Middle frontal gyrus (tissue), 1 donor: ENCODE results near the gene AKAP13.
"Not testable (repeated sequence)": the region's sequence is repeated elsewhere in the genome, so short reads cannot be mapped to it uniquely, and the experiment has no call there.

Experiments used
- DNase-seq: peaks from one replicate; pipeline ENCODE4 v3.0.0-alpha.2; 2015; ENCODE audit warnings: low spot score; ENCODE audit errors: extremely low spot score

The AKAP13 gene

GRCh38 chr15:85477730-85478129, 97.3 kb downstream of the AKAP13 start:
- no peak for DNase-seq

DNA sequence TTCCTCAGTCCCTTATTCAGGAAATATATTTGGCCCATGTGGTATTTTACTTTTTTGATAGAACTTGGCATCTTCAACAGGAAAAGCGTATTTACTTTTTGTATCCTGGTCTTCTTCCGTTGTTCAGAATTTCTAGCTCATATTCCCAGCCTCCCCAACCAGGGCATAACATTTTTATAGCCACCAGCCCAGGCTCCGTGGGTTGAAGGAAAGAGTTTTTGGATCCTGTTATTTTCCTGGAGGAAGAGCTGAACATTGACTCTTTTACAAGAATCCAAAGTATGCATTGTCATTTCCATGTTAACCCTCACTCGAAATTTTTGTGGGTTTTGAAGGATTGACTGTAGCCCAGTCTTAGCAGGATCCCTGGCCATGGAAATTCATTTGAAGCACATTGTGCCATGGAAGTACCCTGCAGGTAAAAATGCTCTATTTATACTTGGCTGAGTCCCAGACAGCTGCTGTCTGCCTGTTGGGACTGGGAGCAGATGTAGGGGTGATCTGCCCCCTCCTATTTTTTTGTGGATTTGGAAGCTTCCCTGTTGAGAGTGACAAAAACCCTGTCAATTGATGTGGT, 98.8 kb downstream of the AKAP13 start:
- no peak for DNase-seq

DNA sequence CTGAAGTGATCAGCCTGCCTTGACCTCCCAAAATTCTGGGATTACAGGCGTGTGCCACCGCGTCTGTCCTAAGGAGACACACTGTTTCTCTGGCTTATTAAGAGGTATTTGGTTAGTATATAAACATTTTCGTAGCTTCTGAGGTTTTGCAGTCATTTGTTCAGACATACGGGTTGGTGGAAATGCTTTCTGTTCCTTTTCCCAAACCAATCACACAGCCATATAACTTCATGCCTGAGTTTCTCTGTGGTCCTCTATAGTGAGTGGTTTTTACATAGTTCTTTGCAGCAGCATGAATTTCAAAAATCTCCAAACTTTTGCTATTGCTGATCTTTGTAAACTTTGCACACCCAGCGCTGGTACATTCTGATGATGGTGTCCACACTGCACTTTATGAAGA, 100.5 kb downstream of the AKAP13 start:
- no peak for DNase-seq

DNA sequence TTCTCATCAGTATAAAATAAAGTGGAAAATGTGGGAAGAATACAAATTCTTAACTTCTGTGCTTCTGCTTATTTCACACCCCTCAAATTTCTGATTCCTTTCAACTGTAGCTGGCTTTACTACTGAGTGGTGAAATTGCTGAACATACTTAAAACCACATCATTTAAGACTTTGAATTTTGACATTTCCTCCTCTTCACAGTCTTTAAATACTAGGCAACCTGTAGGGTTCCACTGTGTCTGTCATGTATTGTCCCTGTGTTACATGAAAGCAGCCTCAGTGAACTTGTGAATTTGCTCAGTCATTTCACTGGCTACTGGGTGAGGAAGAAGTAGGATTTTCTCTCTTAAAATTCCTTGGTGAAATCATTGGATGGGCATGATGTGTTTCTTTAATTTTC, 101.1 kb downstream of the AKAP13 start:
- DNase-seq, result not testable (repeated sequence)

DNA sequence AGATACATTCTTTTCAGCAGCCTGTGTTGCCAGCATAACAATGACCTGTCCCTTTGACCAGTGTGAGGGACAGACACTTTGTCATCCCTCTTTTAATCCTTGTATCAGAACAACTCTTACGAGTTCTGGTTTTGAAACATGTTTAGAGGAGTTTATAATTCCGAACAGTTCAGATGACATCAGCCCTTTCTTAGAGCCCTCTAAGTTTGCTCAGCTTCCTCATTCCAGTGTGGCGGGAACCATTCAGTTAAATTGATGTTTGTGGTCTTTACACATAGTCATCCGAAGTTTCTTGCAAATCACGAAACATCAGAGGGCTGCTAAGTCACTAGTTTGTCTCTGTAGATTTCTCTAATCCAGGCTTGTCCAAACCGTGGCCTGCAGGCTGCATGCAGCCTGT, 102.5 kb downstream of the AKAP13 start:
- no peak for DNase-seq

DNA sequence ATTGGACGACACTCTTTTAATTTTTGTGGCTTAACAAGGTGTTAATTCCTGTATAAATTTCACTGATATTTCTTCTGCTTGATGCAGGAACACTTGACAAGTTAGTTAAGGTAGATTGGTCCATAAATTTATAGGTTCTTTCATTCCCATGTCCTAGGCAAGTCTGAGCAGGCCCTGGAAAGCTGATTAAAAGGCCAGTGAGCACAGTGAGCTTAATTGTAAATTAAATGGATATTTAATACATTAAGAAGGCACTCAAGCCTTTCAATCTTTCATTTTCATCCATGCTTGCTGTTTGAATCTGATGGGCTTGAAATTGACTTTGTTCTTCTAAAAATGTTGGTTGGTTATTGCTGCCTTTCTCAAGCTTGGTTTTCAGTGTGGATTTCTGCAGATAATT, 103.6 kb downstream of the AKAP13 start:
- DNase-seq, result not testable (repeated sequence)

GRCh38 chr15:85484923-85485322, 104.5 kb downstream of the AKAP13 start:
- DNase-seq, result not testable (repeated sequence)

DNA sequence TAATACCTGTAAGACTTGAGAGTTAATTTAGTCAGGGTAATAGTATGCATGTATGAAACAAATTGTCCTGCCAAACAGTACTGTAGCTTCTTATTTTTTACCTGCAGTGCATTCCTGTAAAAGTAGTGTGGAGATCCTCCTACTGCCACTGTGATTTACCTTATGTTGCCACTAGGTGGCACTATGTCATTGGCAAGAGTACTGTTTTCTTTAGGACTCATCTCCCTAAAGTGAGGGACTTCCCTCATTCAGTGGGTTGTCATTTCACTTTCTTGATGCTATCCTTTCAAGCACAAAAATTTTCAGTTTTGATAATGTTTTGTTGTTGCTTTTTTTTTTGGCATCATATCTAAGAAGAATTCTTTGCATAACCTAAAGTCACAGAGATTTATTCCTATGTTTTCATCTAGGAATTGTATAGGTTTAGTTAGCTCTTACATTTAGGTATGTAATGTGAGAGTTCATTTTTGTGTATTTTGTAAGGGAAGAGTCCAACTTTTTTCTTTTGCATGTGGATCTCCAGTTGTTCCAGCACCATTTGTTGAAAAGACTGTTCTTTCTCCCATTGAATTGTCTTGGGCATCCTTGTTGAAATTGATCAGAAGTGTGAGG, 105.7 kb downstream of the AKAP13 start:
- peak; percentile 73 for DNase-seq

DNA sequence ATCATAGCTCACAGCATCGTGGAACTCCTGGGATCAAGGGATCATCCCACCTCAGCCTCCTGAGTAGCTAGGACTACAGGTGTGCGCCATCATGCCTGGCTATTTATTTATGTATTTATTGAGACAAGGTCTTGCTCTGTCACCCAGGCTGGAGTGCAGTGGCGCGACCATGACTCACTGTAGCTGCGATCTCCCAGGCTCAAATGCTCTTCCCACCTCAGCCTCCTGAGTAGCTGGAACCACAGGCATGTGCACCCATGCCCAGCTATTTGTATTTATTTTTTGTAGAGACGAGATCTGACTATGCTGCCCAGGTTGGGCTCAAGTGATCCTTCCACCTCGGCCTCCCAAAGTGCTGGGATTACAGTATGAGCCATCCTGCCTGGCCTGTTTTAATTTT, 107.4 kb downstream of the AKAP13 start:
- DNase-seq, result not testable (repeated sequence)

DNA sequence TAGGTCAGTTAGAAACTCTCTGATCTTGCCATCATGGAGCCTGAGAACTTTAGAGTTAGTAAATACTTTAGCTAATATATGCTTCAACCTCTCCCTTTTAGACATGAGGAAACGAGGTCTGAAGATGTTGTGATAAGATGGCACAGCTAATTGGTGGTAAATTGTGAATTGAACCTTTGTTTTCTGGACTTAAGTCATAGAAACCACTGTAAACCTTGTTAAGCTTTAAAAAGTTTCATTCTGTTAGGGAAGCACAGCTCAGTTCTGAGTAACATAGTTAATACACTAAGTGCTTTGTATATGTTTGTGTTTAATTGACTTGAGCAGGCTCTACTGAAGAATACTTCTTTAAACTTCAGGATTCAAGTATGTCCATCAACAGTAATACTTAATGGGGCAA, 108.6 kb downstream of the AKAP13 start:
- DNase-seq, result no peak

DNA sequence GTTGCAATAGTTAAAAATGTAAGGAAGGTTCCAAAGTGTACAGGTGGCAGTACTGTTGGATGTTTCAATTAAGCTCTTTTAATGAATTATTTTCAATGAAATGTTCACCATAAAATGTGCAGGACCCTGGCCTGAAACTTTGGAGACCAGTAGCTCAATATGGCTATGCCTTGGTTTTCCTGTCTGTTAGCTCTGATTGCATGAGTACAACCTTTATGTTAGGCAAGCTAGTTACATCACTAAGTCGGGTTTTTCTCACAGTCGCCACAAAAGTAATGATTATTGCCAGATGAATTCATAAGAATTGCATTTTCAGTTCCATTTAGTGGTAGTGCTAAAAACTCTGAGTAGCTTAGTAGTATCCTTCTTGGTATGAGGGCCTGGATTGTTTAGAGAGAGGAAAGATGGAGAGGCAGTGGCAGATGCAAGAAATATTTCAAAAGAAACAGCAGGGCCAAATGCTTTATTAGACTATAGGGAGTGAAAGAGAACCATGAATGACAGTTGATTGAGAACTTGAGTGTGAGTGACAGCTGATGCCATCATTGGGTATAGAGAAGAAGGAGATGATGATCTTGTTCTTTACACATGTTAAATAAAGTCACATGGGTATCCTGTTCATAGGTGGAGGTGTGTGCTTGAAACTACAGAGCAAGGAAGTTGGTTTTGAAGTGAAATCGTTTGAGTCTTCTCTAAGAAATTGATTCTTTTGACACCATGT, 109.5 kb downstream of the AKAP13 start:
- no peak for DNase-seq

DNA sequence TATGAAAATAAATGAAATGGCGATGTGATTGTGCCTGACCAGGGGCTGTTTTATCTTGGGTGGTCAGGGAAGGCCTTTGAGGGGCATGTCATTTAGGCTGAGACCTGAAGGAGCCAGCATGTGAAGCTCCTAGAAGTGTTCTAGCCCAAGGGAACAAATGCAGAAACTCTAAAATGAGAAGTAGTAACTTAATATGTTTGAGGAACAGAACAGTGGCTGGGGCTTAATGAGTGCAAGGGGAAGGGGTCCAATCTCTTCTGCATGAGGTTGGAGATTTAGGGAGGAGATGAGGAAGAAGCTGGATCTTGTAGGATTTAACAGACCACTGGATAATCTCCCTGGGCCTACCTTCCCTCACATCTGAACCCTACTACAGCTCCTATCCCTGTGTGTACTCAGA, 110.5 kb downstream of the AKAP13 start:
- no peak for DNase-seq

DNA sequence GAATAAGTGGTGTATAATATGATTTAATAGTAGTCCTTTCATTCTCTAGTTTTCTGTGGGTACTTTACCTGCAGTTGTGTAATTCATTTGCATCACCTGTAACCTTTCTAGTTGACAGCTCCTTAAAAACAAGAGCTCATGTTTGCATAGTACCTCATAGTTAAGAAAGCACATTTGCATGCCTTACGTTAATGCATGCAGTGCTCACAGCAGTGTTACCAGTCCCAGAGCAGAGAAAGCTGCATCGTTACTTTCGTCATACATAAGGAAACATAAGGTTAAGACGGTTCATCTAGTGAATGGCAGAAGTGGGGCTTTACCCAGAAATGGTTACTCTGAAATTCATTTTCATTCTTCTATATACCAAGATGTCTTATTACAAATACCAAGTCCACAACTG, 111.3 kb downstream of the AKAP13 start:
- DNase-seq, result no peak

DNA sequence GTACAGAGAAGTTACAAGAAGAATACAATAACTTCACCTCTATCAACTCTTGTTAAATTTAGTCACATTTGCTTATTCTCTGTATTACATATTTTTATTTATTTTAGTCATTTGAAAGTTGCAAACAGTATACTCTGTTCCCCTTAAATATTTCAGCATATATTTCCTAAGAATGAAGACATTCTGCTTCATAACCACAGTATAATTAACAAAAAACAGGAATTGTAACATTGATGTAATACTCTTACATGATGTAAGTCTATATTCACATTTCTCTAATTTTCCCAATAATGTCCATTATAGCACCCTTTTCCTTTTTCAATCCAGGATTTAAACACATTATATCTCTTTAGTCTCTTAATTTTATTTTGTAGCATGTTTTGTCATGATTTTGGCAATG, 112.0 kb downstream of the AKAP13 start:
- DNase-seq, result no peak

DNA sequence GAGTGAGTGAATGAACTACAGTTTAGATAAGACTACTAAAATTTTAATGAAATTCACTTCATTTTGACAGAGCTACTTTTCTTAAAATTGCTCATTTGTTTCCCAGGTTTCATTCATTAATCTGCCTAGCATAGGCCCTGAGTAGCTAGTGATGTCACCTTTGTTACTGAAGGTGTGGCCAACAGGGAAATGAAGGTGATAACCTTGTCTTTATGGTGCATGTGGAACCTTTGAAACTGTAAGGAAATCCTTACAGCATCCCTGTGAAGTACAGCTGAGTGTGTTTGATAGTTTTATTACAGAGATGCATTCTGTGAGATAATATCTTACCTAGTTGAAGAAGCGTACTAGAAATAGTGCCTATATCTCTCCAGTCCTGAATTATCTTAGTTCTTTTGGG, 112.9 kb downstream of the AKAP13 start:
- no peak for DNase-seq

DNA sequence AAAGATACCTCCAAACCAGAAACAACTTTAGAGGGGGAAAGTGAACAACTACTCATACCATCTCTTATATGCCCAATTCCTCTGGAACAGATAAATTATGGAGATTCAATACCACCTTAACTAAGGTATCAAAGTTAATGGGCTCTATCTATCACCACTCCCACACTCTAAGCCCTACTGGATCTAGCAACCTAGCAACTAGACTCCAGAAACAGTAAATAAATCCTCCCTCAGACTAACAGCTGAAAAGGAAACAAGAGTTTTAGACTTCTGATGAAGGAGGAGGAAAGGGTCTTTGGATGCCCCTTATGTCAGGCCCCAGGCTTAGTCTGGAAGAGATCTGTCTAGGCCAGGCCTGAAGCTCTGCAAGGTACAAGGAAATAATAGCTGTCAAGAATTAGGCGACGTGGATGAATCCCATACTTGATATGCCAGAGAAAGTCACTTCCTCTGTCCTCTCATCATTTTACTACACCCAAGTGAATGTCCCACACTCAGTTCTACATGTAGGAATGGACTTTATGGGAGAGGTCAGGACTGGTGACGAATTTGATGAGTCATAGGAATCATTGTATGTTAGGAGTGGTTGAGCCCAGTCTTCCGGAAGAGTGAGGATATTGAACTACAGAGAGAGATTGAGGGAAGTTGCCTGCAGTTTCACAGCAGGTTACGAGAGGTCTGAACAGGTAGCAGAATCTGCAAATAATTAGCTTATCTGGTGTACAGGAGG, 113.8 kb downstream of the AKAP13 start:
- no peak for DNase-seq

GRCh38 chr15:85495096-85495495, 114.7 kb downstream of the AKAP13 start:
- DNase-seq, result no peak

DNA sequence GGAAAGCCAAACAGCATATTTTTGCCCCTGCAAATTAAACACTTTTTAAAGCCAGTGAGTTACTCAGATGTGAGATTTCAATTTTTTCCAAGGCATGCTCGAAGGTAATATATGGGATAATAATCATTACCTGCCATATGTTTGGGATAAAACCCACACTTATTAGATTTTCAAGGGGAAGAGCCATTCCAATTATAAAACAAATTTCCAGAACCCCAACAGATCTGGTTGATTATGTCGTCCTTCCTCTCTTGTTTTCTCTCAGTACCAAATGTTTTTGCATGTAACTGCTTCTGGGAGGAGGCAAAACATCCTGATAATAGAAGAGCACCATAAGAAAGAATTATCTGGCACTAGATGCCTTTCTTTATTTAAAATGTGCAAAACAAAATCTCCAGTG, 115.1 kb downstream of the AKAP13 start:
- no peak for DNase-seq

GRCh38 chr15:85496151-85496550, 115.7 kb downstream of the AKAP13 start:
- no peak for DNase-seq

GRCh38 chr15:85496551-85497171, 116.3 kb downstream of the AKAP13 start:
- no peak for DNase-seq

- no peak for DNase-seq
These were observed 116.8 kb downstream of the AKAP13 start for GRCh38 chr15:85497172-85497569.

DNA sequence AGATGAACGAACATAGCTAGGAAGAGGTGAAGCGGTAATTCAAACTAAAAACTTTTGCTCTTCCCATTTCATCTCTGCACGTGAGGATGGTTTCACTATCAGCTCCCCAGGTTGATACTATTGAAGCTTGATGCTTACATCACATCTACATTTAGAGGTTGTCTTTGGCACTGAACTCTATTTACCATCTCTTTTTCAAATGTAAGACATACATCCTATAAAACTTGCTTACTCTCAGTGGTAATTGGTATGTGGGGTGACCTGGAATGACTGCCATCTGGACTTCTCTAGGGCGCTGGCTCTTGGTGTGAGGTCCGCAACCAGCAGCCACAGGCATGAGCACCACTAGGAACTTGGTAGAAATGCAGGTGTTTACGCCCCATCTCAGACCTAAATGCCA, 118.1 kb downstream of the AKAP13 start:
- no peak for DNase-seq
